GM18511 (cell line): ENCODE data around the gene FZD1.

Experiments used
- ATAC-seq: cut with Tn5 transposase; IDR thresholded peaks from one replicate; pipeline ENCODE4 v1.9.1; 2021; ENCODE audit warnings: mild to moderate bottlenecking, moderate library complexity; ENCODE audit not compliant: unreplicated experiment

Gene FZD1

GRCh38 chr7:91264046-91264923 lies at the start of gene FZD1:
Gene FZD1 (plus strand): TSS chr7:91264433. CDS start chr7:91264881, 448 bp downstream.
- peak; percentile 89 for ATAC-seq

- no peak for ATAC-seq
Measured at GRCh38 chr7:91226411-91226810, 37.8 kb upstream of the FZD1 start.

- ATAC-seq: no peak
Measured at GRCh38 chr7:91228327-91228726, 35.9 kb upstream of the FZD1 start.

GRCh38 chr7:91228927-91229558 lies 35.2 kb upstream of the FZD1 start:
- ATAC-seq: no peak

- ATAC-seq: no peak
Measured at GRCh38 chr7:91230100-91230499, 34.1 kb upstream of the FZD1 start.

GRCh38 chr7:91230503-91230902 lies 33.7 kb upstream of the FZD1 start:
- no peak for ATAC-seq

GRCh38 chr7:91233212-91233611 lies 31.0 kb upstream of the FZD1 start:
- ATAC-seq: no peak

- no peak for ATAC-seq
Measured at GRCh38 chr7:91235211-91235832, 28.9 kb upstream of the FZD1 start.

GRCh38 chr7:91239171-91239604 lies 25.0 kb upstream of the FZD1 start:
- ATAC-seq: no peak

- ATAC-seq: no peak
Measured at GRCh38 chr7:91239772-91240171, 24.5 kb upstream of the FZD1 start.

- ATAC-seq: no peak
Measured at GRCh38 chr7:91240376-91240941, 23.8 kb upstream of the FZD1 start.

- ATAC-seq: no peak
Measured at GRCh38 chr7:91242097-91242844, 22.0 kb upstream of the FZD1 start.

GRCh38 chr7:91243591-91244301 lies 20.5 kb upstream of the FZD1 start:
- ATAC-seq: no peak

GRCh38 chr7:91247500-91247899 lies 16.7 kb upstream of the FZD1 start:
- no peak for ATAC-seq

- ATAC-seq: no peak
Measured at GRCh38 chr7:91248996-91249395, 15.2 kb upstream of the FZD1 start.

GRCh38 chr7:91249506-91250233 lies 14.6 kb upstream of the FZD1 start:
- no peak for ATAC-seq

GRCh38 chr7:91250706-91251105 lies 13.5 kb upstream of the FZD1 start:
- no peak for ATAC-seq

- no peak for ATAC-seq
Measured at GRCh38 chr7:91251877-91252276, 12.4 kb upstream of the FZD1 start.

- no peak for ATAC-seq
Measured at GRCh38 chr7:91263384-91264045, 718 bp upstream of the FZD1 start.
